22Rv1 (cell line): ENCODE results near the gene MYO9B.

ENCODE experiments used
- H3K27ac ChIP-seq: fragments of 450-650 bp; 2 replicates; pipeline ENCODE4 v1.5.1; 2017
- ZFX ChIP-seq: fragments of 450-650 bp; IDR thresholded peaks from 2 replicates; pipeline ENCODE4 v1.6.1; 2017; ENCODE audit warnings: antibody characterized with exemption, borderline replicate concordance
- TF ChIP-seq, protein P1 (sequence below): fragments of 450-650 bp; IDR thresholded peaks from 2 replicates; pipeline ENCODE4 v1.5.1; 2017; ENCODE audit warnings: mild to moderate bottlenecking

The MYO9B gene

DNA sequence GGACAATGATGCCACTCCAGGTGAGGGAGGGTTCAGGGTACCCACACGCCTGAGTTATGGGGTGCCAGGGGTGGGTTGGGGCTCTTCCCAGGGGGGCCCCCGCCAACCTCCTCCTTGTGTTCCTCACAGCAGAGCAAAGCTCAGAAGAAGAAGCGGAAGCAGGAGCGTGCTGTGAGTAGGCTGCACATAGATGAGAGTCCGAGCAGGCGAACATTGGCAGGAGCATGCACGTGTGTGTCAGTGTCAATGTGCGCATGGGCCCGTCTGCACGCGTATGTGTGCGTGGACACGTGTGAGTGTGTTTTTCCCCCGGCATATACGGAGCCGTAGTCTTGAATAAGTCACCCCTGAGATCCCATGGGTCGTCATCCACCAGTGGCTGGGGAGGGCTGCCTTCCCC, 127.1 kb downstream of the MYO9B start:
- H3K27ac ChIP-seq: no peak overlapping the region
- TF ChIP-seq ZFX: no peak
- TF ChIP-seq, protein P1, sequence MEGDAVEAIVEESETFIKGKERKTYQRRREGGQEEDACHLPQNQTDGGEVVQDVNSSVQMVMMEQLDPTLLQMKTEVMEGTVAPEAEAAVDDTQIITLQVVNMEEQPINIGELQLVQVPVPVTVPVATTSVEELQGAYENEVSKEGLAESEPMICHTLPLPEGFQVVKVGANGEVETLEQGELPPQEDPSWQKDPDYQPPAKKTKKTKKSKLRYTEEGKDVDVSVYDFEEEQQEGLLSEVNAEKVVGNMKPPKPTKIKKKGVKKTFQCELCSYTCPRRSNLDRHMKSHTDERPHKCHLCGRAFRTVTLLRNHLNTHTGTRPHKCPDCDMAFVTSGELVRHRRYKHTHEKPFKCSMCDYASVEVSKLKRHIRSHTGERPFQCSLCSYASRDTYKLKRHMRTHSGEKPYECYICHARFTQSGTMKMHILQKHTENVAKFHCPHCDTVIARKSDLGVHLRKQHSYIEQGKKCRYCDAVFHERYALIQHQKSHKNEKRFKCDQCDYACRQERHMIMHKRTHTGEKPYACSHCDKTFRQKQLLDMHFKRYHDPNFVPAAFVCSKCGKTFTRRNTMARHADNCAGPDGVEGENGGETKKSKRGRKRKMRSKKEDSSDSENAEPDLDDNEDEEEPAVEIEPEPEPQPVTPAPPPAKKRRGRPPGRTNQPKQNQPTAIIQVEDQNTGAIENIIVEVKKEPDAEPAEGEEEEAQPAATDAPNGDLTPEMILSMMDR: no peak

DNA sequence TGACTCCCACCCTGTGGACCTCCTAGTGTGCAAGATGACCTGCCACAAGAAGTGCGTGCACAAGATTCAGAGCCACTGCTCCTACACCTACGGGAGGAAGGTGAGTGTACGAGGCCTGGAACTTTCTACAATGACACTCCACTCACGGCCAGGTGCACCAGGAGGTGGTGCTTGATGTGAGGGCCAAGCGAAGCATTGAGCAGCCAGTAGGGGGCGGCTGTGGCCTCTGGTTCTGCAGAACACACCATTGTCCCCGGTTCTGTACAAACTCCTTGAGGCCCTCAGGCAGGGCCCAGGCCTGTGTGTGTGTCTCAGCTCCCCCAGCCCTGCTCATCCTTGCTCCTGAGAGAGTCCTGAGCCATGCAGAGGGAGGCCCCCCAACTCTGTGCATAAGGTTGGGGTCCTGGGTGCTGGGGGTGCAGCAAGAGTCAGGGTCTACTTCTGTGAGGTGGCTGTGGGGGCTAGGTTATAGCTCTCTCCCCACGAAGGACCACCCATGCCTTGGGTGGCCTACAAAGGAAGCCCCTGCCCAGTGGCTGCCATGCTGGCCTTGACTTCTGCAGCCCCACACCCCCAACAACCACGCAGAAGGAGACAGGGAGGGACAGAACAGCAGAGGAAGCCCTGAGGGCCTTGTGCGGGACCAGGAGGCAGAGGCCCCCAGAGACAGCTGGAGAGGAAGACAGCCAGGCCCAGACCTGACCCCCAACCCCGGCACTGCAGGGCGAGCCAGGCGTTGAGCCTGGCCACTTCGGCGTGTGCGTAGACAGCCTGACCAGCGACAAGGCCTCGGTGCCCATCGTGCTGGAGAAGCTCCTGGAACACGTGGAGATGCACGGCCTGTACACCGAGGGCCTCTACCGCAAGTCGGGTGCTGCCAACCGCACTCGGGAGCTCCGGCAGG, 129.9 kb downstream of the MYO9B start:
- no peak for TF ChIP-seq ZFX
- TF ChIP-seq, protein P1: peak; percentile 80
- H3K27ac ChIP-seq: no peak overlapping the region

DNA sequence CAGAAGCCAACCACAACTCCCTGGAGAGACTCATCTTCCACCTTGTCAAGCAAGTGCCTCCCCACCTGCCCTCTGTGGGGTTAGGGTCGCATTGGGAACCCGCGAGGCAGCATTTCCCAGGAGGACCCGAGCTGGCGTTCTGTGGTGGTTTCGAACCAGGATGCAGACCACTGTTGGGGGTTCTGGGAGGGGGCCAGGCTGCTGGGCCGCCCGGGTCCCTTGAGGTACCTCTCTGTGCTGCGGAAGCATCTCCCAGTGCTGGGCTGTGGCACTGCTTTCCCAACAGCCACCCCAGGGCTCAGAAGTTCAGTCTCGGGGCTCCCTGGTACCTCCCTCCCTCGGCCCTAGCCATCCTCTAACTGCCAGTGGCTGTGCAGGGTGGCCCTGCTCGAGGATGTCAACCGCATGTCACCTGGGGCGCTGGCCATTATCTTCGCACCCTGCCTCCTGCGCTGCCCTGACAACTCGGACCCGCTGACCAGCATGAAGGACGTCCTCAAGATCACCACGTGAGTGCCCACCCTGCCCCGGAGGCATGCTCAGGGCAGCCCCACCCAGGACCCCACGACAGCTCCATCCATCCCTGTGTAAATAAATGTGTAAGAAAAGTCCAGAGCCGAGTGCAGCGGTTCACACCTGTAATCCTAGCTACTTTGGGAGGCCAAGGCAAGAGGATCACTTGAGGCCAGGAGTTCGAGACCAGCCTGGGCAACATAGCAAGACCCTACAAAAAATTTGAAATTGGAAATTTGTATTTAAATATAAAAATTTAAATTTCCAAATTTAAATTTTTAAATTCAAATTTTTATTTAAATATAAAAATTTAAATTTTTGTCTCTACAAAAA, 131.4 kb downstream of the MYO9B start:
- TF ChIP-seq, protein P1: no peak
- TF ChIP-seq ZFX: no peak
- H3K27ac ChIP-seq: no peak overlapping the region

DNA sequence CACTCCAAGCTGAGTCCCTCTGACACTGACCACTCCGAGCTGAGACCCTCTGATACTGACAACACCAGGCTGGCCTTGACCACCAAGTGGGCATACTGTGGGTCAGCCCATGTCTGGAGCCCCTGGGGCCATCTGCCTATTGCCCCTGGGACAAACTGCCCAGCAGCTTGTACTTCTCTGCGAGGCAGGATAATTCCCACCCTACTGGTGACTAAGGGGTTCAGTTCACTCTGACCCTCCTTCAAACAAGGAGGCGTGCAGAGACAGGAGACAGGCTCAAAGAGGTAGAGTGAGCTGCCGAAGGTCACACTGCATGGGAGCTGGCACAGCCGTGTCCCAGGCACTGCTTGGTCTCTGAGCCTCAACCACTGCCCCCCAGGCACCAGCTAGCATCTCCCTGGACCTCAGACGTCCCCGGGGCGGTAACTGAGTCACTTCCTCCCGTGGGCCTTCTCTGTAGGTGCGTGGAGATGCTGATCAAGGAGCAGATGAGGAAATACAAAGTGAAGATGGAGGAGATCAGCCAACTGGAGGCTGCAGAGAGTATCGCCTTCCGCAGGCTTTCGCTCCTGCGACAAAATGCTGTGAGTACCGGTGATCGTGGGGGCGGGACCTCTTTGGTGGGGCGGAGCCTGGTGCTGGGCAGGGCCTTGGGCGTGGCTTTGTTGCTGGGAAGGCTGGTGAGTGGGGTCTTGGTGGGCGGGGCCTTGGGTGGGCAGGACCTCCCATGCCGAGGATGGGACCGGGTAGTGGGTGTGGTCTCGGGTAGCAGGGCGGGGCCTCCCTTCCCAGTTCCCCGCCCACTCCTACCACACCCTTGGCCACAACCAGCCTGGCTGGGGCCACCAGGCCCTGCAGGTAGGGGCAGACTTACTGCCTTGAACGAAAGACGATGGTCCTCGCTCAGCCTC, 133.8 kb downstream of the MYO9B start:
- peak overlapping the region; percentile 54 for H3K27ac ChIP-seq
- TF ChIP-seq, protein P1: peak; percentile 12; the same call in 1 of the 2 replicates
- no peak for TF ChIP-seq ZFX

DNA sequence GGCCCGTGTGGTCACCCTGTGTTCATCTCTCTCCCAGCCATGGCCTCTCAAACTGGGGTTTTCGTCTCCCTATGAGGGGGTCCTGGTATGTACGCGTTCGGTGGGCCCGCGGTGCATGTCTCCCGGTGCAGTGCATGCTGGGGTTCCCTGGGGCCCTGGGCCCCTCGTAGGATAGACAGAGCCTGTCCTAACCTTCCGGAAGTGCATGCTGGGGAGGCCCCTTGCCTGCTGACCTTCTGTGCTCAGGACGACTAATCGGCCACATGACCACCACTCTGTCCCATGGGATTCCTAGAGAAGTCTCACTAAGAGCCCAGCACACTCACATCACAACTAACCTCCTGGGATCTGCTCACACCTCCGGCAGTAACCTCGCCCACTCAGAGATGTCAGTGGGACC, 134.7 kb downstream of the MYO9B start:
- peak overlapping the region; percentile 54; the same call in 1 of the 2 replicates for H3K27ac ChIP-seq

DNA sequence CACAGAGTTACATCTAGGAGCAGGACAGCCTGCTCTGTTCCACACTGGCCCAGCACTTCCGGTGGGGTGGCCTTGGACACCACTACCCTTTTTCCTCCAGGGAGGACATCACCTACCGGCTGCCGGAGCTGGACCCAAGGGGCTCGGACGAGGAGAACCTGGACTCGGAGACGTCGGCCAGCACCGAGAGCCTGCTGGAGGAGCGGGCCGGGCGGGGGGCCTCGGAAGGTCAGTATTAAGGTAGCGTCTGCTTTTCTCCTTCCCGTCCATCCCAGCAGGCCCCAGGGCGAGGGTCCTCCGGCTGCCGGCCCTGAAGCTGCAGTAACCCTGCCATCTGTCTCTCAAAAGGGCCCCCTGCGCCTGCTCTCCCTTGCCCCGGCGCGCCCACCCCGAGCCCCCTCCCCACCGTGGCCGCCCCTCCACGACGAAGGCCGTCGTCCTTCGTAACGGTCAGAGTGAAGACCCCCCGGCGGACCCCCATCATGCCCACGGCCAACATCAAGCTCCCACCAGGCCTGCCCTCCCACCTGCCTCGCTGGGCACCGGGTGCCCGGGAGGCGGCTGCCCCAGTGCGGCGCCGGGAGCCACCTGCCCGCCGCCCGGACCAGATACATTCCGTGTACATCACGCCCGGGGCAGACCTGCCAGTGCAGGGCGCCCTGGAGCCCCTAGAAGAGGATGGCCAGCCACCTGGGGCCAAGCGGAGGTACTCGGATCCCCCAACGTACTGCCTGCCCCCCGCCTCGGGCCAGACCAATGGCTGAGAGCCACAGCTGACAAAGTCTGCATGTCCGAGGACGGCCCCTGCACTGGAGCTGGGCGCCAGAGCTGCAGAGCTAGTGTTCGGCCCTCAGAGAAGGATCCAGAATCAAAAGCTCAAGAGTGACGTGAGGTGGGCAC, 136.2 kb downstream of the MYO9B start:
- no peak overlapping the region for H3K27ac ChIP-seq
- TF ChIP-seq, protein P1: no peak
- no peak for TF ChIP-seq ZFX

More for the DNA sequence above, 134.7 kb downstream of the MYO9B start:
- TF ChIP-seq ZFX: no peak
